Raji (cell line): ENCODE results near the gene COL19A1.

Experiments used
- POLR2A ChIP-seq: IDR thresholded peaks from 2 replicates; pipeline ENCODE4 v1.6.1; 2011; ENCODE audit warnings: low read depth, low read length, control low read depth; ENCODE audit not compliant: insufficient read depth

COL19A1 gene

GRCh38 chr6:70183538-70183937 lies 317.2 kb downstream of the COL19A1 start:
- TF ChIP-seq POLR2A: no peak

GRCh38 chr6:70184723-70185122 lies 318.4 kb downstream of the COL19A1 start:
- no peak for TF ChIP-seq POLR2A

- no peak for TF ChIP-seq POLR2A
Measured at GRCh38 chr6:70186461-70186860, 320.1 kb downstream of the COL19A1 start.

GRCh38 chr6:70188202-70188601 lies 321.8 kb downstream of the COL19A1 start:
- no peak for TF ChIP-seq POLR2A

GRCh38 chr6:70194421-70194820 lies 328.1 kb downstream of the COL19A1 start:
- no peak for TF ChIP-seq POLR2A

GRCh38 chr6:70196531-70196930 lies 330.2 kb downstream of the COL19A1 start:
- no peak for TF ChIP-seq POLR2A

- no peak for TF ChIP-seq POLR2A
Measured at GRCh38 chr6:70198785-70199184, 332.4 kb downstream of the COL19A1 start.

- no peak for TF ChIP-seq POLR2A
Measured at GRCh38 chr6:70208235-70208790, 342.0 kb downstream of the COL19A1 start.

GRCh38 chr6:70210462-70210861 lies 344.1 kb downstream of the COL19A1 start:
- no peak for TF ChIP-seq POLR2A

GRCh38 chr6:70215460-70216108 lies 349.2 kb downstream of the COL19A1 start:
- no peak for TF ChIP-seq POLR2A

GRCh38 chr6:70216767-70217166 lies 350.4 kb downstream of the COL19A1 start:
- no peak for TF ChIP-seq POLR2A

- TF ChIP-seq POLR2A: no peak
Measured at GRCh38 chr6:70219943-70220613, 353.7 kb downstream of the COL19A1 start.

GRCh38 chr6:70221025-70221714 lies 354.8 kb downstream of the COL19A1 start:
- TF ChIP-seq POLR2A: no peak

- TF ChIP-seq POLR2A: no peak
Measured at GRCh38 chr6:70221715-70222438, 355.5 kb downstream of the COL19A1 start.

GRCh38 chr6:70222439-70222749 lies 356.0 kb downstream of the COL19A1 start:
- TF ChIP-seq POLR2A: no peak

GRCh38 chr6:70225055-70225454 lies 358.7 kb downstream of the COL19A1 start:
- TF ChIP-seq POLR2A: no peak

GRCh38 chr6:70231311-70231710 lies 365.0 kb downstream of the COL19A1 start:
- no peak for TF ChIP-seq POLR2A
